Calu3 (cell line): ENCODE results near the gene TRIM16. TPM values are rescaled to one million over a fixed set of nuclear protein-coding genes. Genes with fewer than 3 reads are reported as not detected.
"Not testable (repeated sequence)": the region's sequence is repeated elsewhere in the genome, so short reads cannot be mapped to it uniquely, and the experiment has no call there.

Source experiments
- Bru-seq: library from RNA; stranded (reverse); fragments of 400-500 nt; gene quantifications from one replicate; lab custom pipeline; 2021; lab: Mats Ljungman, UMichigan
- BruChase-seq, 2 experiments: library from RNA; stranded (reverse); fragments of 400-500 nt; gene quantifications; one replicate each; lab custom pipeline; 2021; lab: Mats Ljungman, UMichigan
- BruUV-seq: library from RNA; stranded (reverse); fragments of 400-500 nt; replicated peaks from 2 replicates; lab custom pipeline; 2021; lab: Mats Ljungman, UMichigan
- CTCF ChIA-PET: fragments of 300-600 bp; sonication (Branson Sonifier 250); formaldehyde crosslinking; loops from one replicate; lab custom pipeline; 2022; ENCODE audit warnings: antibody characterized with exemption; lab: Charles Lee
- DNase-seq: peaks from one replicate; pipeline ENCODE4 v3.0.0; 2022
- H3K27ac Mint-ChIP-seq: one replicate; pipeline ENCODE4 v1.8.0; 2022; ENCODE audit warnings: mixed read lengths; ENCODE audit not compliant: unreplicated experiment
- H3K27me3 Mint-ChIP-seq: one replicate; pipeline ENCODE4 v1.8.0; 2022; ENCODE audit warnings: mixed read lengths; ENCODE audit not compliant: unreplicated experiment
- H3K36me3 Mint-ChIP-seq: one replicate; pipeline ENCODE4 v1.8.0; 2022; ENCODE audit warnings: mild to moderate bottlenecking, moderate library complexity, mixed read lengths; ENCODE audit not compliant: insufficient read depth, unreplicated experiment
- H3K4me1 Mint-ChIP-seq: one replicate; pipeline ENCODE4 v1.8.0; 2022; ENCODE audit warnings: mild to moderate bottlenecking, low read depth, mixed read lengths; ENCODE audit not compliant: unreplicated experiment
- H3K4me3 Mint-ChIP-seq: one replicate; pipeline ENCODE4 v1.8.0; 2022; ENCODE audit warnings: mild to moderate bottlenecking, low read depth, moderate library complexity, mixed read lengths; ENCODE audit not compliant: unreplicated experiment
- H3K9me3 Mint-ChIP-seq: one replicate; pipeline ENCODE4 v1.8.0; 2022; ENCODE audit warnings: low read depth, mixed read lengths; ENCODE audit not compliant: unreplicated experiment
- intact Hi-C: fragments of 100-400 bp; cut with micrococcal nuclease; formaldehyde crosslinking; loops from one replicate; pipeline ENCODE4 v1.10.0; 2022; ENCODE audit not compliant: unreplicated experiment
- long read RNA-seq: library from polyadenylated mRNA; stranded (forward); transcript quantifications from one replicate; pipeline ENCODE4 v2.0.0, GENCODE V29; 2022
- total RNA-seq: library from RNA; stranded (reverse); gene quantifications from 2 replicates; pipeline ENCODE4 v1.2.3, GENCODE V29; 2022

TRIM16 gene
- total RNA-seq (53.2 and 56.1 TPM in 2 replicates), Bru-seq, nascent RNA (percentile 68 among the genes with signal in this experiment), BruChase-seq, experiment 1, labeled RNA remaining after a 6-hour chase (percentile 85 among the genes with signal in this experiment), BruChase-seq, experiment 2, labeled RNA remaining after a 2-hour chase (percentile 87 among the genes with signal in this experiment)
- long read RNA-seq, partial matches to known transcripts = 69 of 92 reads
- long read RNA-seq, other reads (novel, unspliced or antisense) = 23 of 92 reads

DNA sequence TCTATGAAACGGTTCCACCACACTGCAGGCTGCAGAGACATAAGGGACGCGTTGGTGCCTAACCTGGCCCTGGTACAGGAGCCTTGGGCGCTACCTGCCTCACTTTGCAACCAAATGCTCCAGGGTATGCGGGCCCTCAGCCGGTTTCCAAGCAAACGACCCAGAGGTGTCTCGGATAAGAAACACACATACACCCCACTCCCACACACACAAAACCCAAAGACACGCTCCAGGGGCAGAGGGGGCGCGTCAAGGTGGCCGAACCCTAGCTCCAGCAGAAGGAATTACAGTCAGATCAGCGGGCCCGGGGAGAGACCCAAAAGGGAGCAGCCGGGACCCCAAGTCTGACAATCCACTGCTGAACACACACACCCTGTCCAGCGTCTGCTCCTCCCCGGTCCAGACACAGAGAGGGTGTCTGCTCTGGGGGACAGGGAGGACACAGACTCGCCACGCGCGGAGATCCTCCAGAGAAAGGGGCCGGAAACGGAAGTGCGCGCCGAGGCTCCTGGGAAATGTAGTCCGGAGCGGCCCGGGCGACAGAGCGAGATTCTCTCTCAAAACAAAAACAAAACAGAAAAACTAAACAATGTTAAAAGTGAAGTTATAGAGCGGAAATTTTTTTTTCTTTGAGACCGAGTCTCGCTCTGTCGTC lies at the start of gene TRIM16:
Gene TRIM16, minus strand, starts transcription at position 488 of the 655 bp plus-strand sequence. CDS start 32,702 bp downstream, outside the sequence.
- DNase-seq = peak; percentile 62
- CTCF ChIA-PET, H3K4me1 Mint-ChIP-seq, intact Hi-C loops, H3K9me3 Mint-ChIP-seq, H3K27me3 Mint-ChIP-seq: not testable (repeated sequence)
- TSS peak; percentile 56 for BruUV-seq
- H3K36me3 Mint-ChIP-seq = peaks cover 12% of the 10 kb centered on the region
- peak within 1 kb of the TSS; percentile 60 for H3K27ac Mint-ChIP-seq
- peak within 1 kb of the TSS; percentile 95 for H3K4me3 Mint-ChIP-seq

DNA sequence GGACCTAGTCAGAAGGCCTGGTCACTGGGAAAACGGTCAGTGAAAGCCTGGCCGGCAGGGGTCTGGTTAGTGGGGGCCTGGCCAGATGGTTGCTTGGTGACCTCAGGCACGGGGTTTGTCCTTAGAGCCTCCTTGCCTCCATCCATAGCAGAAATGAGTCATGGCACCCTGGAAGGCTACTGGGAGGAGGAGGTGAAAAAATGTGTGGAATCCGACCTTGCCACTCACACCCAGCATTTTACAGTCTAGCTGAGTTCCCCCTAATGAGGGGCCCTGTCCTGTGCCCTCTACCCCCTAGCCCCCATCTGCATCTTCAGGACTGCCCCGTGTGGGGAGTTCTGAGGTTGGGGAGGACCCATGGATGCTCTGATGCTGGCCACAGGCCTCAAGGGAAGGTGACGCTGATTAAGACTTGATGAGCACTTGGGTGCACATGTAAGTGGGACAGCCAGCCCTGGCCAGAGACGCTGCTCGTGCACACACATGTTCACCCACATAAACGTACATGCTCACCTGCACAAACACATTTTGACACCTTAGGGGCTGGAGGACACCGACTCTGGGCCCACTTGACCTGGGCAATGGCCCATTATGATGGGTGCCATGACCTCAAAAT lies 49.2 kb upstream of the TRIM16 start:
- H3K27ac Mint-ChIP-seq, H3K4me3 Mint-ChIP-seq, intact Hi-C loops, DNase-seq, H3K9me3 Mint-ChIP-seq, H3K27me3 Mint-ChIP-seq, BruUV-seq, CTCF ChIA-PET, H3K36me3 Mint-ChIP-seq, H3K4me1 Mint-ChIP-seq: not testable (repeated sequence)

- BruUV-seq, H3K27ac Mint-ChIP-seq, intact Hi-C loops, H3K4me1 Mint-ChIP-seq, DNase-seq, H3K27me3 Mint-ChIP-seq, CTCF ChIA-PET, H3K4me3 Mint-ChIP-seq, H3K9me3 Mint-ChIP-seq, H3K36me3 Mint-ChIP-seq: not testable (repeated sequence)
Observed at GRCh38 chr17:15731900-15732299, 47.8 kb upstream of the TRIM16 start, which contains the start of gene TBC1D26. Gene TBC1D26 (plus strand): TSS chr17:15732283. CDS start chr17:15735349, 3,066 bp downstream.

DNA sequence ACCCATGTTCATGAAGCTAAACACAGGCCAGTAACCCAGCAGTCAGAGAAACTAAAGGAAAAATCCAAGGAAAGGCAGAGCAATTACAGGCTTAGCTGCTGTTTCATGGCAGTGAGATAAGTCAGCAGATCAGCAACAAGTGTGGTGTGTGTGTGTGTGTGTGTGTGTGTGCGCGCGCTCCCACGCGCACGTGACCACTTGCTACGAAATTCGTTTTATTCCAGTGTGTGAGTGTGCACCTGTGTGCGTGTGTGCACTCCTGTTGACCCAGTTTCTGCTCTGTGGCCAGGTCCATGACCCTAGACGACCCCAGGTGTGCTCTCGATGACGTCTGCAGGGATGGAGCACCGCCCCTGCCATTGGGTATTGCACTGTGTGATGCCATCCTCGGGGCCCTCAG lies 46.4 kb upstream of the TRIM16 start:
- H3K4me1 Mint-ChIP-seq, H3K4me3 Mint-ChIP-seq, CTCF ChIA-PET, intact Hi-C loops, H3K9me3 Mint-ChIP-seq, BruUV-seq, H3K27ac Mint-ChIP-seq, H3K36me3 Mint-ChIP-seq, DNase-seq, H3K27me3 Mint-ChIP-seq: not testable (repeated sequence)

- DNase-seq, H3K27me3 Mint-ChIP-seq, BruUV-seq, H3K9me3 Mint-ChIP-seq, intact Hi-C loops, H3K4me3 Mint-ChIP-seq, H3K27ac Mint-ChIP-seq, H3K4me1 Mint-ChIP-seq, CTCF ChIA-PET: not testable (repeated sequence)
- peaks cover 13% of the 10 kb centered on the region for H3K36me3 Mint-ChIP-seq
Observed at GRCh38 chr17:15716601-15717563, 32.8 kb upstream of the TRIM16 start.

- H3K36me3 Mint-ChIP-seq, H3K4me1 Mint-ChIP-seq, BruUV-seq, H3K4me3 Mint-ChIP-seq, intact Hi-C loops, CTCF ChIA-PET, H3K27me3 Mint-ChIP-seq, H3K27ac Mint-ChIP-seq, H3K9me3 Mint-ChIP-seq, DNase-seq: not testable (repeated sequence)
Observed at GRCh38 chr17:15708879-15709278, 24.8 kb upstream of the TRIM16 start.

DNA sequence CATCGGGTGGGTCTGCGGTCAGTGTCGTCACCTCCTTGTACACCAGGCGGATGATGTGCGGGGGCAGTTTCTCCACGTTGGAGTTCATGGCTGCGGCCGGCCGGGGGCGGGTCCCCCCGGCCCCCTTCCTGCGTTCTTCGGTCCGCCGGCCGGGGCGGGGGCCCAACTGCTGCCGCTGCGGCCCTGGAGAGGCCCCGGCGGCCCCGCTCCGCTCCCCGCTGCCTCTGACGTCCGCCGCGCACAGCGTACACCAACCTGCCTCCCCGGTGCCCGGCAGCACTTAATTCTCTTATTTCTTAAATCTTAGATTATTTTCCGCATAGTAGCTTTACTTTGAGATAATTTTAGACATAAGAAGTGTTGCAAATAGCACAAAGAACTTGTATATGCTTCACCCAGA lies 20.7 kb upstream of the TRIM16 start:
- H3K4me3 Mint-ChIP-seq, DNase-seq, H3K4me1 Mint-ChIP-seq, CTCF ChIA-PET, intact Hi-C loops, H3K27ac Mint-ChIP-seq, BruUV-seq, H3K9me3 Mint-ChIP-seq, H3K27me3 Mint-ChIP-seq, H3K36me3 Mint-ChIP-seq: not testable (repeated sequence)

DNA sequence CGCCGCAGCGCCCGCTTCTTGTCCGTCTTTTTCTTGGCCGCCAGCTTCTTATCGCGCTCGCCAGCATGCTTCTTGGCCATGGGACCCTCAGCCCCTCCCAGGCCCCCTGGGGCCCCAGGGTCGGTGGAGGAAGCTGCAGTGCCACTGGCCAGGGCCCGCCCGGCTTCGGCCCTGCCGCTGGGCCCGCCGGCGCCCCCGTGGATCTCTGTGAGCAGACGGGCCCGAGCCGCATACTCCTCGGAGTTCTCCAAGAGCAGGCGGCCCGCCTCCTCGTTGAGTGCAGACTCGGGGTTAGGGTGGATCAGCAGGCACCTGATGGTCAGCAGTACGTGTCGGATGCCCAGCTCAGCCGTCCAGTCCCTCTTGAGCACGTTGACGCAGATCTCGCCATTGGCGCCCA lies 20.1 kb upstream of the TRIM16 start:
- H3K27ac Mint-ChIP-seq, H3K4me3 Mint-ChIP-seq, CTCF ChIA-PET, BruUV-seq, H3K27me3 Mint-ChIP-seq, H3K9me3 Mint-ChIP-seq, H3K4me1 Mint-ChIP-seq, intact Hi-C loops, DNase-seq: not testable (repeated sequence)
- peaks cover 15% of the 10 kb centered on the region for H3K36me3 Mint-ChIP-seq

DNA sequence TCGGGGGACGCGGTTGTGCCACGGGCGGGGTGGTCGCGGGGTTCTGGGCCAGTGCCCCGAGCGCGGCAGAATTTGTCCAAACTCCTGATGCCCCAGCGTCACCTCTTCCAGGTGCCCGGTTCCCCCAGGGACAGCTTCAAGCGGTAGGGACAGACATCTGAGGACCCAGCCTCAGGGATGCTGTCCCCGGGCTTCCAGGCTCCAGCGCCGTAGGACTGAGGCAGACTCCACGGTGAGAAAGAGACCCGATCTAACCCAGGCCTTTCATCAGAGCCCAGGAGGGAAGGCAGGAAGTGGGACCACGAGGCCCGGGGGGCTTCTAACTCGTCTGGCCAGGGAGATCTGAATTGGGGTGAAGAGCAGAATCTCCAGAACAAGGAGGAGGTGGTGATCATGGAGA lies 15.8 kb upstream of the TRIM16 start:
- CTCF ChIA-PET = interaction anchor here (1.2 kb wide), 1 partner anchor 48 kb away, joined by 4 read pairs; no protein-coding TSS in a partner anchor

More for the DNA sequence above, 15.8 kb upstream of the TRIM16 start:
- H3K36me3 Mint-ChIP-seq, H3K27me3 Mint-ChIP-seq, DNase-seq, intact Hi-C loops, H3K4me1 Mint-ChIP-seq, H3K9me3 Mint-ChIP-seq: not testable (repeated sequence)
- TSS peak; percentile 82 for BruUV-seq
- Mint-ChIP-seq H3K4me3 (peak overlapping the region; percentile 76), H3K27ac (peak overlapping the region; percentile 47)
